Breast epithelium (tissue), 4 donors: ENCODE results near the gene FOXA3. TPM values are rescaled to one million over a fixed set of nuclear protein-coding genes. Genes with fewer than 3 reads are reported as not detected.

Source experiments
- DNase-seq, 2 donors: peaks; one replicate each; pipeline ENCODE4 v3.0.0-alpha.2; 2019; ENCODE audit warnings: low spot score in 2 of 2
- H3K27ac ChIP-seq, 2 donors: fragments of 200-600 bp; sonication (generic) in 1 of 2; one replicate each; pipeline ENCODE4 v1.5.1; 2016 to 2019; ENCODE audit warnings: mild to moderate bottlenecking in 1 of 2
- H3K27me3 ChIP-seq, 2 donors: fragments of 200-600 bp; sonication (generic) in 1 of 2; one replicate each; pipeline versions ENCODE4 v1.5.1 to v1.6.0; 2017 to 2019; ENCODE audit warnings: control low read depth in 1 of 2, mild to moderate bottlenecking in 1 of 2
- H3K36me3 ChIP-seq: fragments of 200-600 bp; one replicate; pipeline ENCODE4 v1.5.1; 2019
- H3K4me1 ChIP-seq, 2 donors: fragments of 200-600 bp; sonication (generic); one replicate each; pipeline ENCODE4 v1.5.1; 2016 to 2019; ENCODE audit warnings: control low read depth in 1 of 2
- H3K4me3 ChIP-seq, 3 donors: fragments of 200-600 bp; sonication (generic); 1 replicate in 2 of 3; 2 replicates in 1 of 3; pipeline ENCODE4 v1.5.1; 2016 to 2019; ENCODE audit warnings: mild to moderate bottlenecking in 3 of 3, moderate library complexity in 2 of 3
- H3K9me3 ChIP-seq, 2 donors: fragments of 200-600 bp; sonication (generic) in 1 of 2; one replicate each; pipeline ENCODE4 v1.5.1; 2016 to 2019; ENCODE audit warnings: control low read depth in 1 of 2
- CTCF ChIP-seq, 3 donors: fragments of 450-650 bp; IDR thresholded peaks; one replicate each; pipeline ENCODE4 v1.5.1; 2016 to 2017; ENCODE audit warnings: antibody characterized with exemption in 3 of 3, mild to moderate bottlenecking in 3 of 3, moderate library complexity in 3 of 3
- POLR2A ChIP-seq: fragments of 450-650 bp; IDR thresholded peaks from one replicate; pipeline ENCODE4 v1.6.1; 2016; ENCODE audit warnings: antibody characterized with exemption, mild to moderate bottlenecking, moderate library complexity
- POLR2AphosphoS5 ChIP-seq, 3 donors: sonication (generic); formaldehyde crosslinking; IDR thresholded peaks; one replicate each; pipeline ENCODE4 v1.6.1; 2017; ENCODE audit warnings: antibody characterized with exemption in 3 of 3
- intact Hi-C: fragments of 100-400 bp; cut with DNase I; formaldehyde crosslinking; loops from one replicate; pipeline ENCODE4 v1.15.1; 2023; ENCODE audit warnings: low total_unique reads
- total RNA-seq, 3 donors: library from RNA; depleted of rRNA; stranded (reverse); fragments of >200 nt; gene quantifications; one replicate each; pipeline ENCODE4 v1.1.0, GENCODE V29; 2016

FOXA3 gene
- total RNA-seq, 3 donors from 2014 or later = 0.33 TPM; not detected in 2

- DNase-seq = no peak
- Histone ChIP-seq H3K27ac (no peak overlapping the region), H3K36me3 (peaks cover 16% of the 10 kb centered on the region), H3K4me1 (peaks cover 0 to 7% of the 10 kb centered on the region in 2 donors), H3K27me3 (no peaks in the 10 kb centered on the region), H3K9me3 (no peaks in the 10 kb centered on the region), H3K4me3 (no peak overlapping the region)
- intact Hi-C loops = no loop called here
- no peak for TF ChIP-seq CTCF (IDR thresholded peaks at IDR 0.05)
- no peak for TF ChIP-seq POLR2A
- TF ChIP-seq POLR2AphosphoS5 (IDR thresholded peaks at IDR 0.05) = no peak
These were observed 38.9 kb upstream of the FOXA3 start for GRCh38 chr19:45825263-45825605.

- no peak for DNase-seq
- Histone ChIP-seq H3K9me3 (no peaks in the 10 kb centered on the region), H3K4me3 (no peak overlapping the region), H3K27ac (no peak overlapping the region), H3K27me3 (no peaks in the 10 kb centered on the region), H3K4me1 (peaks cover 0 to 7% of the 10 kb centered on the region in 2 donors), H3K36me3 (peaks cover 16% of the 10 kb centered on the region)
- no peak for TF ChIP-seq POLR2A
- TF ChIP-seq POLR2AphosphoS5 (IDR thresholded peaks at IDR 0.05) = no peak
- no peak for TF ChIP-seq CTCF (IDR thresholded peaks at IDR 0.05)
- intact Hi-C loops = no loop called here
These were observed 37.9 kb upstream of the FOXA3 start for GRCh38 chr19:45825917-45826893.

- H3K4me3 ChIP-seq = no peak overlapping the region
- intact Hi-C loops = no loop called here
- no peaks in the 10 kb centered on the region for H3K27me3 ChIP-seq
- no peak for DNase-seq
- H3K9me3 ChIP-seq = no peaks in the 10 kb centered on the region
- no peak overlapping the region for H3K27ac ChIP-seq
- peaks cover 16% of the 10 kb centered on the region for H3K36me3 ChIP-seq
- peaks cover 0 to 7% of the 10 kb centered on the region in 2 donors for H3K4me1 ChIP-seq
- TF ChIP-seq POLR2A = no peak
- TF ChIP-seq POLR2AphosphoS5 (IDR thresholded peaks at IDR 0.05) = no peak
- no peak for TF ChIP-seq CTCF (IDR thresholded peaks at IDR 0.05)
These were observed 37.2 kb upstream of the FOXA3 start for GRCh38 chr19:45826934-45827333.

GRCh38 chr19:45827459-45828093 lies 36.5 kb upstream of the FOXA3 start:
- Histone ChIP-seq H3K36me3 (peaks cover 13% of the 10 kb centered on the region), H3K27ac (no peak overlapping the region), H3K4me3 (no peak overlapping the region), H3K27me3 (no peaks in the 10 kb centered on the region), H3K9me3 (no peaks in the 10 kb centered on the region), H3K4me1 (peaks cover 0 to 7% of the 10 kb centered on the region in 2 donors)
- DNase-seq = no peak
- no peak for TF ChIP-seq CTCF (IDR thresholded peaks at IDR 0.05)
- intact Hi-C loops = no loop called here

- Histone ChIP-seq H3K9me3 (no peaks in the 10 kb centered on the region), H3K4me3 (no peak overlapping the region), H3K36me3 (peaks cover 11% of the 10 kb centered on the region), H3K4me1 (peaks cover 0 to 7% of the 10 kb centered on the region in 2 donors), H3K27ac (no peak overlapping the region), H3K27me3 (no peaks in the 10 kb centered on the region)
- intact Hi-C loops = no loop called here
- TF ChIP-seq CTCF (IDR thresholded peaks at IDR 0.05) (no peak), POLR2A (no peak), POLR2AphosphoS5 (IDR thresholded peaks at IDR 0.05) (no peak)
- DNase-seq = no peak
These were observed 35.6 kb upstream of the FOXA3 start for GRCh38 chr19:45828523-45828922.
